GM18517 (cell line): ENCODE results near the gene SRA1.

ENCODE experiments used
- ATAC-seq: cut with Tn5 transposase; IDR thresholded peaks from one replicate; pipeline ENCODE4 v1.9.1; 2021; ENCODE audit warnings: mild to moderate bottlenecking, moderate library complexity; ENCODE audit not compliant: unreplicated experiment

Gene SRA1

DNA sequence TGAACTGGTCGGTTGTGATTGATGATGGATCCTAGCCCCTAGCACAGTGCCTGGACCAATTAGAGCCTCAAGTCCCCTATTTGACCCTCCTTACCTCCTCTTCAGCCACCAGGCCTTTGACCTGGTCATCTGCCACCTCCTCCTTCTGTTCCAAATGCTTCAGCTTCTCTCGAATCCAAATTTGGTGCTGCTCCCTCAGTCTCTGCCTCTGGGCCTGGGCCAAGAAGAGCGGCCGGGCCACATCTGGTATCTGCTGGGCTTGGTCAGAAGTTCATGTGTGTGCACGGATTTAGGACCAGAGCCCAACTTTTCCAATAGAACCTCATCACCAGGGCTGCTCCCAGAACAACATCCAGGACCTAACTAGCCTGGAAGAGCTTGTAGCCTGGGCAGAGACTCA lies 13.8 kb upstream of the SRA1 start:
- no peak for ATAC-seq

DNA sequence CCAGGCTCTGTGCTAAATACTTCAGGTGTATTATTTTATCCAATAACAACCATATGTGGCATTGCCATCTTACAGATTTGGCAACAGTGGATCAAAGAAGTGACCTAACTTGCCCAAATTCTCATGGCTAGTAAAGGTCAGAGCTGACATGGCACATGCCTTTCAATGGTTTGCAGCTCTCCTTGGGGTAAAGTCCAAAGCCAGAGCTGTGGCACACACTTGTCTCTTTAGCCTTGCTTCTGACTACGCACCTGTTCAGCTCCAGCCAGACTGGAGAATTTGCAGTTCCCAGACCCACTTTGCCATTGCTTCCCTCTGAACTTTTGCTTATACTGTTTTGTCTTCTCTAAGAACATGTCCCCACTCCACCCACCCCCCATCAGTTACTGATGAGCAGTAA lies 13.2 kb upstream of the SRA1 start:
- no peak for ATAC-seq

DNA sequence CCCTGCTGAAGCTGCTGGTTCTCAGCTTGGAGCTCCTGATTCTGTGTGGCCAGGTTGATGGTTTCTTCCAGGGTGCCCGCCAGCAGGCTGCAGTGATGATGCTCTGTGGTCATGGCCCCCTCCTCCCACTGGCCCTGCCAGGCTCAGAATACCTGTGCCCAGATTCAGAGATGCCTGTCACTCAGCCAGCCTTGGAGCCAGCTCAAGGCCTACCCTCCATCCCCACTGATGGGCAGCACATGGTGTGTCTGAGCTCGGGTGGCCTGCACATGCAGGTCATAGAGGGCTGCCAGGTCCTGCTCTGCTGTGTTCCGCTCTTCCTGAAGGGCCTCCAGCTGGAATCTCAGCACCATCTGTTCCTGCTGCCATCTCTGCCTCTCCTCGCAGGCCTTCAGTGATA lies 12.8 kb upstream of the SRA1 start:
- ATAC-seq, result no peak

DNA sequence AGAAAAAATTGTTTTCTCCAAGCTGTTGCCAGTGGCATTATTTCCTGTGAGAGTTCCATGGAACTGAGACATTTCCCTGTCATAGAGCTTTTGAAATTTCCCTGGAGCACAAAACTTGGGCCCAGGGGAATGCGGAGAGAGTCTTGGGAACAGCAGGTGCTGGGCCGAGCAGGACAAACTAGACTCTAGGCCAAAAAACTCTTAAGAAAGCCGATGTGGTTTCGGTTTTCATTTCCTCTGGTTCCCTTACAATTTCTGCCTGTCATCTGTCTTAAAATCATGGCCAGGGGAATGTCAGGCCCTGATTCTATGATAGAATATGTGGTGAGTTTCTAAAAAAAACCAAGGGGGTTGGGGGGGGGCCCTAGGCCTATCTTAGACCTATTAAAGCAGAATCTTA lies 11.9 kb upstream of the SRA1 start:
- peak; percentile 40 for ATAC-seq

DNA sequence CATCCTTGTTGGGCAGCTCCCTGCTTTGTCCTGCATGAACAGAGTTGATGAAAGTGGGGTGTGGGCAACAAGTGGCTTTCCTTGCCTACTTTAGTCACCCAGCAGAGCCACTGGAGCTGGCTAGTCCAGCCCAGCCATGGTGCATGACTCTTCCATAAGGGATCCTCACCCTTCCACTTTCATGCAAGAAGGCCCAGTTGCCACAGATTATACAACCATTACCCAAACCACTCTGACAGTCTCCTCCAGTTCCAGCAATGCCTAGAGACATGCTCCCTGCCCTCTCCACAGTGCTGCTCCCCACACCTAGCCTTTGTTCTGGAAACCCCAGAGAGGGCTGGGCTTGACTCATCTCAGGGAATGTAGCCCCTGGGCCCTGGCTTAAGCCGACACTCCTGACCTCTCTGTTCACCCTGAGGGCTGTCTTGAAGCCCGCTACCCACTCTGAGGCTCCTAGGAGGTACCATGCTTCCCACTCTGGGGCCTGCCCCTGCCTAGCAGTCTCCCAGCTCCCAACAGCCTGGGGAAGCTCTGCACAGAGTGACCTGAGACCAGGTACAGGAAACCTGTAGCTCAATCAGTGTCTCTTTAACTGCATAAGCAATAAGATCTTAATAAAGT lies 11.3 kb upstream of the SRA1 start:
- no peak for ATAC-seq

- ATAC-seq, result no peak
Observed at GRCh38 chr5:140567871-140568270, 10.6 kb upstream of the SRA1 start.

GRCh38 chr5:140567136-140567818 lies 10.0 kb upstream of the SRA1 start:
- no peak for ATAC-seq

DNA sequence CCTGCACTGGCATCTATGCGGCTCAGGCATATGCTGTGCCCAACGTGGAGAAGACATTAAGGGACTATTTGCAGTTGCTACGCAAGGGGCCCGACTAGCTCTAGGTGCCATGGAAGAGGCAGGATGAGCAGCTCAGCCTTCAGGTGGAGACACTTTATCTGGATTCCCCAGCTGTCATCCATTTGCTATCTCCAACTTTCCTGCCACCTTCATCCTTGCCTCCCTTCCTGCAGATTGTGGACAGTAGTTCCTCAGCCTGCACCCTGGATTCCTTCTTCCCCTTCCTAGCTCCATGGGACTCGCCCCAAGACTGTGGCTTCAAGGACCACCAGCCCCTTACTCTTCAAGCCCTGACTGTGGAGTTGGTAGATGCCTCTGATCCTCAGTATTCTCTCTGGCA lies 9.4 kb upstream of the SRA1 start:
- ATAC-seq, result no peak

- ATAC-seq, result no peak
Observed at GRCh38 chr5:140565780-140566095, 8.5 kb upstream of the SRA1 start.

- peak; percentile 0 for ATAC-seq
Observed at GRCh38 chr5:140565024-140565779, 7.9 kb upstream of the SRA1 start.

- peak; percentile 77 for ATAC-seq
Observed at GRCh38 chr5:140564196-140565023, 7.1 kb upstream of the SRA1 start, which contains the start of the genes APBB3 and SLC35A4. Gene APBB3 (minus strand): TSS chr5:140564598. CDS start chr5:140564245, 353 bp downstream. Gene SLC35A4 (plus strand): TSS chr5:140564828. CDS start chr5:140567170, 2,342 bp downstream.

GRCh38 chr5:140563596-140563995 lies 6.3 kb upstream of the SRA1 start:
- ATAC-seq, result no peak

DNA sequence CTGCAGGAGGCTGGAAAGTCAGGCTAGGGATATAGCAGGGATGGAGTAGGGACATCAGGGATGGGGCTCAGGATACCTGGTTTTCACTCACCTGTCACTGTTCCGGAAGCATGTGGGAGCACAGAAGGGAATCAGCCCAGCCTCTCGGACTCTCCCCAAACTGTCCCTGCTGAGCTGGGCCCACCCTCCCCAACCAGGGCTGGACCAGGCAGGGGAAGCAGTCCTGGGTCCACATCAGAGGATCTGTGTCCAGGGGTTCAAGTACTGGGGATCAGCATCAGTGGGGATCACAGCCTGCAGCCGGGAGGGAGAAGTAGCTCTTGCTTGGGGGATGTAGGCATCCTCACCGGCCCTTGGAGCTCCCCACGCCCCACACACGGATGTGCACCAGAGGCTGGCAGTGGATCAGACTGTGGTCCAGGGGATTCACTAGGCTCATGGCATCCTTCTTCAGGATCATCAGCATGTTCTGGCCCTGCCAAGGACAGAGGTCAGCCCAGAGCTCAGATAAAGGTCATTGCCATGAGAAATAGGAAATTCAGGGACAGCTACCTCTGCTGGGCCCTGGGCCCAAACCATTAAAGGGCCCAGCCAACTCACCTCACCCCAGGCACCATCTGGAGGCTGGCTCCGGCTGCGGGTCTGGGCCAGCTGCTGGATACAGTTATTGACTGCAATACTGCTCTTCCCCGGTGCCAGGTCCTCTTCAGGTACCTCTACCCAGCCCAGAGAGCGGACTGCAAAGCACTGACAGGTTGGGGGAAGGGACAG lies 4.7 kb upstream of the SRA1 start:
- no peak for ATAC-seq

GRCh38 chr5:140560227-140560626 lies 3.0 kb upstream of the SRA1 start:
- no peak for ATAC-seq

GRCh38 chr5:140558542-140558941 lies 1.3 kb upstream of the SRA1 start:
- no peak for ATAC-seq

GRCh38 chr5:140557965-140558364 lies 692 bp upstream of the SRA1 start:
- no peak for ATAC-seq

- no peak for ATAC-seq
Observed at GRCh38 chr5:140556438-140556837, 835 bp downstream of the SRA1 start.

DNA sequence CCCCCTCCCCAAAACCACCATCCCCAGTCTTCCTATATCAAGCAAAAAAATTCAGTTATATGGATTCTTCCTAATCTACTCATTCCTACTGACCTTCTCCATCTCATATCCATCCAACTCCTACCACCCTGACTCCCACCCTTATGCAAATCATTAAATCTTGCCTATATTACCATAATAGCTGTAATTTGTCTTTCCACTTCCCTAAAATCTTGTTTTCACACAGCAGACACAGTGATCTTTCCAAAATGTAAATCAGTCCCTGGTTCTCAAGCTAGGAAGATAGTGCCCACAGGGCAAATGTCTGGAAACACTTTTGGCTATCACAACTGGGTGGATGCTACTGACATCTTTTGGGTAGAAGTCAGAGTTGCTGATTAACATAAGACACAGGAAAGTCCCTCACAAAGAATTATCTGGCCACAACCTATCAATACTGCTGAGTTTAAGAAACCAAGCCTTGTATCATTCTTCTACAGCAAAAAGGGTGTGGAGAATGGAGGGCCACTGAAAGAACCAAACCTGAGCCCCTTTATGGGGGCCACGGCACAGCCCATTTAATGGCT lies 1.4 kb downstream of the SRA1 start:
- no peak for ATAC-seq

- no peak for ATAC-seq
Observed at GRCh38 chr5:140554454-140554853, 2.8 kb downstream of the SRA1 start.

GRCh38 chr5:140553657-140554056 lies 3.6 kb downstream of the SRA1 start:
- no peak for ATAC-seq
